SH-SY5Y (cell line): Measurements from ENCODE around the gene CES4A.

Experiments used
- GATA2 ChIP-seq: IDR thresholded peaks from 2 replicates; pipeline ENCODE4 v1.6.1; 2011; ENCODE audit warnings: mild to moderate bottlenecking, low read depth, low read length
- GATA3 ChIP-seq: IDR thresholded peaks from 2 replicates; pipeline ENCODE4 v1.6.1; 2011; ENCODE audit warnings: low read depth, mild to moderate bottlenecking, low read length, moderate library complexity

CES4A gene

GRCh38 chr16:67009158-67009557, 20.8 kb downstream of the CES4A start:
- TF ChIP-seq GATA3 (no peak), GATA2 (no peak)

DNA sequence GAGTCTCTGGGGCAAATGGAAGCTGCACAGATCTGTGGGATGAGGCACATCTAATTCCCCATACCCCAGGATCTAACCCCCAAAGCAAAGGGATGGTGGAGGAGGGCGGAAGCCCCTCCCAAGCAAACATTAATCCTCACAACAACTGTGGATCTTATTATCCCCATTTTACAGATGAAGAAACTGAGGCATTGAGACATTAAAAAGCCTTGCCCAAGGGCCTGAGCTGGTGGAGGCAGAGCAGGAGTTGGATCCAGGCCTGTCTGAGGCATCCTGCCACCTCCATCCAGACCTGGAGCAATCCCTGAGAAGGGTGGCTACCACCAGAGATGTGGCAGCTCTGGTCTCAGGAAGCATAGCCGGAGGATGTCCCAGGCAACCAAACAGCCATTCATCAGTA, 22.9 kb downstream of the CES4A start:
- TF ChIP-seq GATA3 (no peak), GATA2 (no peak)

GRCh38 chr16:67013233-67013822, 24.9 kb downstream of the CES4A start:
- no peak for TF ChIP-seq GATA2
- no peak for TF ChIP-seq GATA3

DNA sequence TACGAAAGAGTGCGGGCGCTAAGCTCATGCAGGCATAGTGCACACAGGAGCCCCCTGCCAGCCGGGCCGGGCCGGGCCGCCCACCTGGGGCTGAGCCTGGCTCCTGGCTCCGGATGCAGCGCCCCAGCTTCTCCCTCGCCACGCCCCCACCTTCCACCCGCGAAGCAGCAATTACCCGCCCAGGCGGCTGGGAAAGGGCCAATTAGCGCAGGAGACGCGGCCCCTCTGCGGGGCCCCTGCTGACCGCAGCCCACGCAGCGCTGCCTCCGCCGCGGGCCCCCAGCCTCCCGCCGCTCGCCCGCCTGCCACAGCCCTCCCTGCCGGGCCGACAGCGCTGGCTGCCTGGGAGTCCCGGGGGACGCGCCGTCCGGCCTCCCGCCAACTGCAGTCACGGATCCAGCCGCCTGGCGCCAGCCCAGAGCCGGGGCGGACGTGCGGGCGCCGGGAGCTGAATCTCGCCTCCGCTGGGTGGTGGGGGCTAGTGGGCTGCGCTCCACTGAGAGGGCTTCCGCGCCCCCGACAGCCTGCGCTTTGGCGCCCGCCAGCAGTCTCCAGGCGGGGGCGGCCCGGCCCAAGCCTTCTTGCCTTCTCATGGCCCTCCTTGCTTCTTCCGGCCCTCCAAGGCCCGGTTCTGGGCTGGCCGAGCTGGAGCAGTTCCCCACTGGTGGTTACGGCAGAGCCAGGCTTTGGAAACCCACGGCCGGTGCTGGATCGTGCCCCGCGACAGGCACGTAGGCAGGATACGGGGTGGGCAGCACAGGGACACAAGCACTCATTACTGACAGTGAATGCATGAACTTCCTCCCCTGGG, 25.6 kb downstream of the CES4A start:
- TF ChIP-seq GATA3 = no peak
- TF ChIP-seq GATA2 = no peak

GRCh38 chr16:67014634-67015312, 26.4 kb downstream of the CES4A start:
- no peak for TF ChIP-seq GATA3
- no peak for TF ChIP-seq GATA2

DNA sequence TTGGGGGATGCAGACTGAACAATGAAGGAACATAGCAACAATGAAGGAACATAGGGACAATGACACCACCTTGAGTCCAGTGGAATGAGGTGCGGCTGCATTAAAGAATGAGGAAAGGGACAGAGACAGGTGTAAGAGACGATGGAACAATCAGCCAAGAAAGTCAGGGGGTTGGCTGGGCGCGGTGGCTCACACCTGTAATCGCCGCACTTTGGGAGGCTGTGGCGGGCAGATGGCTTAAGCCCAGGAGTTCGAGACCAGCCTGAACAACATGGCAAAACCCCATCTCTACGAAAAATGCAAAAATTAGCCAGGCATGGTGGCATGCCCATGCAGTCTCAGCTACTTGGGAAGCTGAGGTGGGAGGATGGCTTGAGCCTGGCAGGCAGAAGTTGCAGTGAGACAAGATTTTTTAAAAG, 26.9 kb downstream of the CES4A start:
- TF ChIP-seq GATA3 = no peak
- no peak for TF ChIP-seq GATA2

DNA sequence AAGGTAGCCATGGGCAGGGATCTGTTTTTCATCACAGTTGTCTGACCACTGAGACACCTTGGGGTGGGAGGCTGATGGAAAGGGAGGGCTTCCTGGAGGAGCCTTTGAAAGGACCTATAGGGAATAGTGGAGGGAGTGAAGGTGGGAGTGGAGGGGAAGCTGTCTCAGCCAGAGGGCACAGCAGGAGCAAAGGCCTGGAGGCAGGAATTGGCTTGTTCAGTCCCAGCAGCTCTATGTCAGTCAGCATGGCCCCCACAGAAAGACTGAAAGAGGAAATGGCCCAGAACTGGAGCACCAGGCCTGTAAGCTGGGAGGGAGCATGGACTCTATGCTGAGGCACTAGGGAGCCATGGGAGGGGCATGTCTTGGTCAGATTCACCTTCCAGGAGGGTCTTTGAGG, 27.8 kb downstream of the CES4A start:
- no peak for TF ChIP-seq GATA3
- TF ChIP-seq GATA2 = no peak

DNA sequence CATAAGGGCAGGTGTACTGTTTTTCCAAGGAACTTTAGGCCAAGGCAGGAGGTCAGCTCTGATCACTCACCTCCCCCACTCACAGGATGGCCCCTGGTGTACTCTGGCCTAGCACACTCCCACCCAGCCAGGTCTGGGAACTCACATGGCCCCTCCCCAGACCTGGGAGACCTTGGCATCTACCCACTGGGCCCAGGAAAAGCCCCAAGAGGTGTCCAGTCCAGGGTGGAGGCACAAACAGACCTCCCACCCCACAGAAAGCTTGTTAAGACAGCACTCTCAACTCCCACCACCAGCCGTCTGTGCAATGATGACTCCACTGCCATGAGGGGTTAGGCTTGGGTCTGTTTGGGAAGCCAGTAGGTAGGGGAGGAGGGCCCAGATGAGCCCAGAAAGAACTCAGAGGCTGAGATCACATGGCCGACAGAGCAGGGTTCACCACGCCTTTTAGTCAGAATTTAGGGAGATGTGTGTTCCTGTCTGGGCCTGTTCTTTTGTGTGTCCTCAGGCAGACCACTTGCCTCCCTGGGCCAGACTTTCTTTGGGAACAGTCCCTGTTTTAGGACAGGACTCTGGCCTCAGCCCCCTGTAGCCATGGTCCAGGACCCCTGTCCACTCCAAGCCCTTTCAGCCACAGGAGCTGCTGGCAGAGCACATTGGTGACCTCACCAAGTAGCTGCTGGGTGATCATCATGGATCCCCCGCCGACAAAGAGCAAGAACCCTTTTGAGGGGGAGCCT, 28.5 kb downstream of the CES4A start:
- no peak for TF ChIP-seq GATA2
- no peak for TF ChIP-seq GATA3

- TF ChIP-seq GATA3 (no peak), GATA2 (no peak)
These were observed 29.0 kb downstream of the CES4A start for GRCh38 chr16:67017421-67017750.

DNA sequence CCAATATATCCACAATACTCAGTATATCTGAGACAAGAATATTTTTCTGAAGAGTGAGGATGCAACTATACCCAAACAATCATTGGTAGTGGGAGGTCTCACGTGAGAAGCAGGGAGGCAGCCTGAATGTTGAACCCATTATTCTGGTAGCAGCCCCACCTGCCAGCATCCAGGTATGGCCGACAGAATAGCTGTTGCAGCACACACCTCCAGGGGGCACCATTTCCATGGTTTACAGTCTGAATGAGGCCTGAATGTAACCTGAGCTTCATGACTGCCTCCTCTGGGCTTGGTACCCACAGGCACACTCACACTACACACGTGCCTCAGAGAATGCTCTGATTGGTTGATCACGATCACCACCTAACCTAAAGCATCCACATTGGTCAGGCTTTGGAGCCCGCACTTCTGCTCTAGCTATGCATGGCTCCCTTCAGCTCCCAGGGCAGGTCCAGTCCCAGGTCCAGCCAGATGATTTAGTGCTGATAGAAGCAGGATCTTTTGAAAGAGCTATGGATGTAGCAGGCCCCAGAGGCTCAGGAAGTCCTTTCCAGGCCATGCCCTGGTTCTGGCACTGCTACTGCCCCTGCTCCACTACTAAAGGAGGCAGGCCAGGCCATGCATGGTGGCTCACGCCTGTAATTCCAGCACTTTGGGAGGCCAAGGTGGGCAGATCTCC, 29.6 kb downstream of the CES4A start:
- TF ChIP-seq GATA2 (no peak), GATA3 (no peak)

DNA sequence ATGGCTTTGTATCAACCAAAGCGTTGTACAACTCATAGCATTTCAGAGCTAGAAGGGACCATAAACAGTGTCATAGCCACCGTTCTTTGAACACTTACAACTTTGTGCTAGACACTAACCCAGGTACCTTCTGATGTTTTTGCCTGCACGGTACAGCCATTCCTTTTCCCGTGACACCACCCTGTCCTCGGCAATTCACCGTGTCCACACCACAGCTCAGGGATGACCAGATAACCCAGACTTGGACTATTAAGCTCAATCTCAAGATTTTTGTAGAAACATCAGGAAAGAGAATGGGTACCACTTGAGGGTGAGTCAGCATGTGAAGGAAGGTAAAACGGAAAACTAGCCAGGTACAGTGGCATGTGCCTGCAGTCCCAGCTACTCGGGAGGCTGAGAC, 30.8 kb downstream of the CES4A start:
- TF ChIP-seq GATA3 (no peak), GATA2 (no peak)

DNA sequence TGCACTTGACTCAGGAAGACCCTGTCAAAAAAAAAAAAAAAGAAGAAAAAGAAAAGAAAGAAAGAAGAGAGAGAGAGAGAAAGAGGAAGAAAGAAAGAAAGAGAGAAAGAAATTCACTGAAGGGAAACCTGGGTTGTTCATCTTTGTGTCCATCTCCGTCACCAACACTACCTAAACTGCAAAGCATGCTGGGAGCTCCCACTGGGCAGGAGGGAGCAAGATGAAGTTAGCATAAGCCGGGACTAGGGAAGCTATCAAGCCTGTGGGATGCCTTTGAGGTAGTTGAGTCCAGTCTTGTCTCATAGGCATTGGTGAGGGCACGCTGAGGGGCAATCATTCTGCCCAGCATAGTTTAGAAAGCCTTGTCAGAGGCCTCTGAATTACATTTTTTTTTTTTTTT, 32.9 kb downstream of the CES4A start:
- TF ChIP-seq GATA2 (no peak), GATA3 (no peak)

DNA sequence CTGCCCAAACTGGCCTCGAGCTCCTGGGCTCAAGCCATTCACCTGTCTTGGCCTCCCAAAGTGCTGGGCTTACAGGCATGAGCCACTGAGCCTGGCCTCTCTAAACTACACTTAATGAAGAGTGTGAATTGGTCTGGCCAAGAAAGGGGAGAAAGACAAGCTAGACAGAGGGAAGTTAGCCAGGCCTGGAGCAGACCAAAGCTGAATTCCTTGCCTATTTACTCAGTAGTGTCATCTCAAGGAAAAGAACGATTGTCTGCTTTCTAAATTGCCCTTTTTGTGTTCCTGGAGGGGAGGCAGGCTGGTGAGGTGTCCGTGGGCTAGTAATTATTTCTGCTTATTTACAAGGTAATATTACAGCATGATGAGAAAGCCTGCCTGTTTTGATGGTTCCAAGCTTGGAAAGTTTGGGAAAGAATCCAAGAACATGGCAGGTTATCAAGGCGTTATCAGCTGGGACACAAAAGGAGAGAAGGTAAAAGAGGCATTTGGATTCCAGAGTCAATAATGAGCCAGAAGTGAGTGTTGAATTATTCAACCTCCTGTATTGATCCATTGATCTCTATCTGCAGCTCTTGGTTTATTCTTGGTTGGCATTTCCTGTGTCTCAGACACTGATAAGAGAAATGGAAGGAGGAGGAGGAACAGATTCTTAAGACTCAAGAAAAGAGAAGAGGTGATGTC, 34.3 kb downstream of the CES4A start:
- TF ChIP-seq GATA2 = no peak
- TF ChIP-seq GATA3 = no peak

GRCh38 chr16:67023689-67024088, 35.3 kb downstream of the CES4A start:
- TF ChIP-seq GATA3 = no peak
- TF ChIP-seq GATA2 = no peak
